SK-N-MC (cell line): Measurements from ENCODE around the gene EIF4B.

Source experiments
- EZH2 ChIP-seq: fragments of 200-600 bp; sonication (generic); IDR thresholded peaks from one replicate; pipeline ENCODE4 v1.6.1; 2017; ENCODE audit warnings: antibody characterized with exemption
- FOXP2 ChIP-seq: optimal IDR thresholded peaks from 2 replicates; pipeline ENCODE3; 2011; ENCODE audit warnings: mild to moderate bottlenecking, moderate library complexity; ENCODE audit not compliant: insufficient read depth; ENCODE audit errors: extremely low read length, control extremely low read depth
- POLR2AphosphoS5 ChIP-seq: IDR thresholded peaks from 2 replicates; pipeline ENCODE4 v1.6.1; 2012; ENCODE audit warnings: mild to moderate bottlenecking, low read depth, low read length, borderline replicate concordance

DNA sequence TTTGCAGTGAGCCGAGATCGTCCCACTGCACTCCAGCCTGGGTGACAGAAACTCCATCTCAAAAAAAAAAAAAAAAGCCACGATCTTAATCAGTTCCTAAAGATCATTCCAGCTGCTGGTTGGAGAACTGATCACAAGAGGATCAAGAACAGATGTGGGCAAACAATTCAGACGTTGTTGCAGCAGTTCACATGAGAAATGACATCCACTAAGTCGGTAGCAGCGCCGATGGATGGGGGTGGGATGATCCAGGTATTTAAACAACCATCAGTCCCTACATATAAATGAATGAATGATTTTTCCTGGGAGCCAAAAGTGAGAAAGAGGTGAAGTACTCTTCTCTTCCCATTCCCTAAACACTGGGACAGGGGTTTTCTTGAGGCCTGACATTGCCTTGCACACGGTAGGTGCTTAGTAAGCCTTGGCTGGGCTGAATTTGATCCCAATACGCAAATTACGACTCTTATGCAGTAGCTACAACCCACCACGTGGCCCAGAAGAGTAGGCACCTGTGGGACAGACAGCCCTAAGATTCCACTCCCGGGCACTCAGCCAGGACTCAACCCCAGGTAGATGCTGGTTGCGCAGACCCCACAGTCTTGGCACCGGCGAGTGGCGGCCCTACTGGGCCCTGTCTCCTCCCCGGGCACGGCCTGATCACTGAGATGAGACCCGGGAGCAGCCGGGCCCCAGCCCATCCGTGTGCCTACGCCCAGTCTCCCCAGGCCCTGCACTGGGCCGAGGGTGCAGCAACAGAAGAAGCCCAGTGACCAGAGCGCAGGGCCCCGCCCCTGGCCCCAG lies 72.4 kb downstream of the EIF4B start:
- no peak for TF ChIP-seq POLR2AphosphoS5
- no peak for TF ChIP-seq EZH2
- no peak for TF ChIP-seq FOXP2
